Brain microvascular endothelial cell (primary cell): ENCODE measurements around the gene DHX58.

Experiments used
- DNase-seq: peaks from one replicate; pipeline ENCODE4 v3.0.0-alpha.2; 2020
- H3K27ac ChIP-seq: fragments of 250-450 bp; sonication (Bioruptor Pico); 2 replicates; pipeline ENCODE4 v1.5.1; 2020; ENCODE audit warnings: mild to moderate bottlenecking, moderate library complexity
- H3K27me3 ChIP-seq: fragments of 250-450 bp; sonication (Bioruptor Pico); replicated peaks from 2 replicates; pipeline ENCODE4 v1.5.1; 2020; ENCODE audit warnings: mild to moderate bottlenecking
- H3K36me3 ChIP-seq: fragments of 250-450 bp; sonication (Bioruptor Pico); replicated peaks from 2 replicates; pipeline ENCODE4 v1.5.1; 2020; ENCODE audit warnings: mild to moderate bottlenecking
- H3K4me3 ChIP-seq: 2 replicates; pipeline ENCODE4 v1.5.1; 2011; ENCODE audit warnings: low read depth, mild to moderate bottlenecking, control low read depth, low read length, moderate library complexity
- in situ Hi-C: cut with HindIII; loops from 2 replicates; pipeline ENCODE4 v1.10.0; 2017; ENCODE audit warnings: low sequenced_read_pairs, low pct_ligation_motif_present
- TF ChIP-seq, protein P1 (sequence below): IDR thresholded peaks from 2 replicates; pipeline ENCODE4 v1.5.1; 2011; ENCODE audit warnings: low read depth, mild to moderate bottlenecking, moderate library complexity, low read length, control low read depth, inconsistent platforms; ENCODE audit errors: missing control alignments

The DHX58 gene

DNA sequence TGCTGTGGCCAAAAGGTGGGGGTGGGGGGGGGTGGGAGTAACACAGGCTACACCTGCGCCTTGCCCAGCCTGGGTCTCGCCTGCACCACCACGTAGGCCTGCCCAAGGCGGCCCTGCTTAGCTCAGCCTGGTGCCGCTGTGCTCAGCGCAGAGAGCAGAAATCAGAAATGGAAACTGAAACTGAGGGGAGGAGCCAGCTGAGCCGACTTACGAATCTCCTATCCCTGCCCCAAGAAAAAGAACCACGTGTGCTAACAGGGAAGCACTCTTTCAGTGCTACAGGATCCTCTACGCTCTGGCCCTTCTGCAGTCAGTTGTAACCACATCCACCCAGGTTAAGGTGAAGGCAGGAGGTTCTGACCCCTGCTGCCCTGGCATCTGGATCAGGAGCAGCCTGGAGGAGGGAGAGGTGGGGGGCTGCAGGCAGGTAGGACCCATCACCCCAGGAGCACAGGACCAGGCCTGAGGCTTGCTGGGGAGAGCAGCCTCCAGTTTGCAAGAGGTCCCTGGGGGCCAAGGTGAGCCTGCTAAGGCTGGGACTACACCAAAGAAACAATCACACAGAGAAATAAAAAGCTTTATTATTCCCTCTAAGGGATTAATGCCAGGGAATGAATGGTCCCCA, at the start of gene DHX58:
Gene DHX58 (minus strand): TSS at position 163 of the 625 bp plus-strand sequence. CDS start 822 bp downstream, outside the sequence.
- peaks cover 6% of the 10 kb centered on the region for H3K36me3 ChIP-seq
- H3K27ac ChIP-seq, result peak within 1 kb of the TSS; percentile 32
- TF ChIP-seq, protein P1, sequence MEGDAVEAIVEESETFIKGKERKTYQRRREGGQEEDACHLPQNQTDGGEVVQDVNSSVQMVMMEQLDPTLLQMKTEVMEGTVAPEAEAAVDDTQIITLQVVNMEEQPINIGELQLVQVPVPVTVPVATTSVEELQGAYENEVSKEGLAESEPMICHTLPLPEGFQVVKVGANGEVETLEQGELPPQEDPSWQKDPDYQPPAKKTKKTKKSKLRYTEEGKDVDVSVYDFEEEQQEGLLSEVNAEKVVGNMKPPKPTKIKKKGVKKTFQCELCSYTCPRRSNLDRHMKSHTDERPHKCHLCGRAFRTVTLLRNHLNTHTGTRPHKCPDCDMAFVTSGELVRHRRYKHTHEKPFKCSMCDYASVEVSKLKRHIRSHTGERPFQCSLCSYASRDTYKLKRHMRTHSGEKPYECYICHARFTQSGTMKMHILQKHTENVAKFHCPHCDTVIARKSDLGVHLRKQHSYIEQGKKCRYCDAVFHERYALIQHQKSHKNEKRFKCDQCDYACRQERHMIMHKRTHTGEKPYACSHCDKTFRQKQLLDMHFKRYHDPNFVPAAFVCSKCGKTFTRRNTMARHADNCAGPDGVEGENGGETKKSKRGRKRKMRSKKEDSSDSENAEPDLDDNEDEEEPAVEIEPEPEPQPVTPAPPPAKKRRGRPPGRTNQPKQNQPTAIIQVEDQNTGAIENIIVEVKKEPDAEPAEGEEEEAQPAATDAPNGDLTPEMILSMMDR, result no peak
- peak; percentile 79 for DNase-seq
- in situ Hi-C loops, result loop anchor here (25.0 kb wide), 1 partner anchor 150 kb away; the partner anchor contains the start of gene CNP
- H3K27me3 ChIP-seq, result no peaks in the 10 kb centered on the region
- H3K4me3 ChIP-seq, result peak within 1 kb of the TSS; percentile 40

DNA sequence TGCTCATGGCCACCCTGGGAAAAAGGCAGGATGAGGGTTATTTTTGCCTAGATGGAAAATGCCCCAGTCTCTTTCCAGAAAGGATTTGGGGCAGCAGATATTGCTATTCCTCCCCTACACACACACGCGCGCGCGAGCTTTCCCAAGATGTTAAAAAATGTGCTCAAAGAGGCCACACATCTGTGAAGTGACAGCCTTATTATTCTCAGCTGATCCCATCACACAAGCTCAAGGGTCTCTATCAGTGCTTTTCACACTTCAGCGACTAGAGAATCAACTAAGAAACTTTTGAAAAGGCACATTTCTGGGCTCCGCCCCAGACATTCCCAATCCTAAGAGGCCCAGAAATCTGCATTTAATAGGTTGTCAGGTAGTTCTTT, 48.0 kb upstream of the DHX58 start:
- TF ChIP-seq, protein P1, result no peak
- Histone ChIP-seq H3K27ac (no peak overlapping the region), H3K36me3 (no peaks in the 10 kb centered on the region), H3K4me3 (no peak overlapping the region), H3K27me3 (no peaks in the 10 kb centered on the region)
- DNase-seq, result no peak
- in situ Hi-C loops, result no loop called here

GRCh38 chr17:42159796-42160530, 47.4 kb upstream of the DHX58 start:
- Histone ChIP-seq H3K36me3 (no peaks in the 10 kb centered on the region), H3K4me3 (no peak overlapping the region), H3K27ac (no peak overlapping the region), H3K27me3 (no peaks in the 10 kb centered on the region)
- no peak for DNase-seq
- in situ Hi-C loops, result no loop called here
- TF ChIP-seq, protein P1, result no peak

DNA sequence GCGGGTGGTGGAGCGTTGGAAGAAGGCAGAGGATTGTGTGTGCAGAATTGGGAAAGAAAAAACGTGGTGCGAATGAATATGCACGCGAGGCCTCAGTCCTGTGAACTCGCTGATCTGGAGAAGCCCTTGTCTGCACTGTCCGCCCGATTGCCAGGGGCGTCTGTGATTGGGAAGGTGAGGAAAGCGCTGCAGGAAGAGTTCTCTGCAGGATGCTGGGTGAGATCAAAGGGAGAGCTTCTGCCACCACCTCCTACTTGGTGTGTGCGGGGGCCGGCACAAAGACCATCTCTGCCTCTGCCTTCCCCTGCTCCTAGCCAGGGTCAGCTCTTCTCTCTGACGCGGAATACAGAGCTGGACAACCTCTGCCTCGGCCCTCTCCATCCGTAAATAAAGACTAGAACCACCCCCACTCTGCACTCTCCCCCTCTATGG, 43.1 kb upstream of the DHX58 start:
- Histone ChIP-seq H3K4me3 (peak overlapping the region; percentile 60), H3K27ac (no peak overlapping the region), H3K36me3 (no peaks in the 10 kb centered on the region), H3K27me3 (no peaks in the 10 kb centered on the region)
- DNase-seq, result no peak
- in situ Hi-C loops, result no loop called here
- TF ChIP-seq, protein P1, result no peak

DNA sequence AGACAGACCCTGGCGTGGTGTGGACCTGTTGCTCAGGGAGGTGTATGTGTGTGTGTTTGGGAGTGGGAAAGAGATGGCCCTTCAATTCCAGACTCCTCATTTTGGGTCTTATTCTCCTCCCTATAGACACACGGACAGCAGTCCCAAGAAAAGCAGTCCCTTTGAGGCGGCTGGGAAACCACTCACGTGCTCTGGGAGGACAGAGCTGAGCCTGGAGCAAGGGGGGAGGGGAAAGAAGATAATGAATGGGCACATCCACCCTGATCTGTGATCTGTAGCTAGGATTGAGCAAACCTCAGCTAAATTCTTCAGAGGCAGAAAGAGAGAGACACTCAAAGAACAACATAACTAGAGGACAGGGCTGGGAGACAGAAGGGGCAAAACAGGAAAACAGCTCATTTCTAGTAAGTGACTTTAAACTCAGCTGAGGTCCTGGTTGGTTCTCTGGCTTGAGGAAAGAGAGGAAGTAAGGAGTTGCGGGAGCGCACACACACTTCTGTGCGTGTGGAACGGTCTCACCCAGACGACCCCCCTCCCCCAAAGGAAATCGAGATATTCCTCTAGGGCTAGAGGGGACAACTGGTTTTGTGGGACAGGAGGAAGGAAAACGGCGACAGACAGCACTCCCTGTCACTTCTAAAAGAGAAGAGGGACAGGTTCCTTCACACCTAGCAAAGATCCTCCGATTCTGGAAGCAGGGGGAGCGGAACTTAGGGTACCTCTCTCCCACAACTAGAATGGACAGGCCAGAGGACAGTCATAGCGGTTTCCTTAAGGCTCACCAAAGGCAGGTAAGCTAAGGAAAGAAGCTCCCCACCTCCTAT, 41.6 kb upstream of the DHX58 start:
- TF ChIP-seq, protein P1, result no peak
- DNase-seq, result peak; percentile 22
- no peaks in the 10 kb centered on the region for H3K27me3 ChIP-seq
- in situ Hi-C loops, result no loop called here
- peaks cover 2% of the 10 kb centered on the region for H3K36me3 ChIP-seq
- peak overlapping the region; percentile 74 for H3K27ac ChIP-seq
- H3K4me3 ChIP-seq, result peak overlapping the region; percentile 95
